Endodermal cell (in vitro differentiated cells): ENCODE data around the gene NKAIN4. TPM values are rescaled to one million over a fixed set of nuclear protein-coding genes. Genes with fewer than 3 reads are reported as not detected.
A peak's percentile ranks its signal among the peaks of the same experiment; 100 is the strongest.

ENCODE experiments used
- DNase-seq: peaks from one replicate; pipeline ENCODE4 v3.0.0-alpha.2; 2017
- H3K27ac ChIP-seq: 2 replicates; pipeline ENCODE4 v1.5.1; 2013; ENCODE audit warnings: mild to moderate bottlenecking, low read depth, low read length, moderate library complexity
- H3K27me3 ChIP-seq: 2 replicates; pipeline ENCODE4 v1.6.1; 2013; ENCODE audit warnings: mild to moderate bottlenecking, low read length, moderate library complexity; ENCODE audit not compliant: insufficient read depth, control insufficient read depth, poor library complexity, severe bottlenecking
- H3K36me3 ChIP-seq: 2 replicates; pipeline ENCODE4 v1.7.0; 2013; ENCODE audit warnings: mild to moderate bottlenecking, low read length, moderate library complexity; ENCODE audit not compliant: control insufficient read depth, insufficient read depth
- H3K4me1 ChIP-seq: one replicate; pipeline ENCODE4 v1.7.0; 2013; ENCODE audit warnings: low read length; ENCODE audit not compliant: control insufficient read depth, insufficient read depth
- H3K4me3 ChIP-seq: 2 replicates; pipeline ENCODE4 v1.5.1; 2013; ENCODE audit warnings: mild to moderate bottlenecking, low read length, moderate library complexity
- H3K9ac ChIP-seq: 2 replicates; pipeline ENCODE4 v1.6.1; 2013; ENCODE audit warnings: mild to moderate bottlenecking, low read length, moderate library complexity; ENCODE audit not compliant: poor library complexity, severe bottlenecking; ENCODE audit errors: extremely low read depth
- H3K9me3 ChIP-seq: 2 replicates; pipeline ENCODE4 v1.6.1; 2013; ENCODE audit warnings: mild to moderate bottlenecking, low read length, moderate library complexity; ENCODE audit not compliant: control insufficient read depth
- H3K27ac Mint-ChIP-seq: 2 replicates; pipeline ENCODE4 v1.8.0; 2020; ENCODE audit warnings: mixed read lengths
- H3K27me3 Mint-ChIP-seq: 2 replicates; pipeline ENCODE4 v1.8.0; 2021; ENCODE audit warnings: mild to moderate bottlenecking, mixed read lengths; ENCODE audit not compliant: insufficient read depth
- H3K36me3 Mint-ChIP-seq: 2 replicates; pipeline ENCODE4 v1.8.0; 2020; ENCODE audit warnings: low read depth, mixed read lengths
- H3K4me1 Mint-ChIP-seq: 2 replicates; pipeline ENCODE4 v1.8.0; 2020; ENCODE audit warnings: mixed read lengths
- H3K4me3 Mint-ChIP-seq: 2 replicates; pipeline ENCODE4 v1.8.0; 2020; ENCODE audit warnings: mild to moderate bottlenecking, moderate library complexity, mixed read lengths
- H3K9me3 Mint-ChIP-seq: 2 replicates; pipeline ENCODE4 v1.8.0; 2020; ENCODE audit warnings: mild to moderate bottlenecking, mixed read lengths
- WGBS, 2 experiments: methylation state at CpG; one replicate each; pipeline versions ENCODE4 v1.1.5 to v1.1.7; 2013; ENCODE audit warnings: missing lambda C conversion rate in 2 of 2, mixed read lengths in 1 of 2; ENCODE audit not compliant: insufficient coverage in 1 of 2, insufficient read length in 1 of 2; 5-methylcytosine and 5-hydroxymethylcytosine counted together
- total RNA-seq, 2 donors: library from RNA; stranded (reverse); fragmentation: NEBNext Ultra II Directional in 1 of 2; extraction: Animal tissue kit (Norgen Biotek cat#: 25700) in 1 of 2; gene quantifications; 2 replicates in 1 of 2; 3 replicates in 1 of 2; pipeline ENCODE4 v1.2.1, GENCODE V29; 2021
- TF ChIP-seq, protein P1 (sequence below): fragments of 200-600 bp; sonication (generic); conservative IDR thresholded peaks from 2 replicates; pipeline ENCODE4 v1.5.0; 2021; ENCODE audit warnings: antibody characterized with exemption, mild to moderate bottlenecking

NKAIN4 gene
- total RNA-seq, 2 donors from 2014 or later, result 0.24 to 1.7 TPM

GRCh38 chr20:63291811-63292210, 37.5 kb upstream of the NKAIN4 start:
- Mint-ChIP-seq H3K27me3 (no peaks in the 10 kb centered on the region), H3K27ac (no peak overlapping the region), H3K4me3 (no peak overlapping the region), H3K36me3 (peaks cover 11% of the 10 kb centered on the region), H3K9me3 (no peaks in the 10 kb centered on the region), H3K4me1 (no peaks in the 10 kb centered on the region)
- Histone ChIP-seq H3K9ac (no peak overlapping the region), H3K9me3 (no peaks in the 10 kb centered on the region), H3K27ac (no peak overlapping the region), H3K4me3 (no peak overlapping the region), H3K27me3 (no peaks in the 10 kb centered on the region), H3K4me1 (no peaks in the 10 kb centered on the region), H3K36me3 (peaks cover 2% of the 10 kb centered on the region)
- no peak for DNase-seq
- 93 to 97% methylated on average over 5 to 10 of the region's 10 CpGs for WGBS, 2 experiments
- TF ChIP-seq, protein P1, sequence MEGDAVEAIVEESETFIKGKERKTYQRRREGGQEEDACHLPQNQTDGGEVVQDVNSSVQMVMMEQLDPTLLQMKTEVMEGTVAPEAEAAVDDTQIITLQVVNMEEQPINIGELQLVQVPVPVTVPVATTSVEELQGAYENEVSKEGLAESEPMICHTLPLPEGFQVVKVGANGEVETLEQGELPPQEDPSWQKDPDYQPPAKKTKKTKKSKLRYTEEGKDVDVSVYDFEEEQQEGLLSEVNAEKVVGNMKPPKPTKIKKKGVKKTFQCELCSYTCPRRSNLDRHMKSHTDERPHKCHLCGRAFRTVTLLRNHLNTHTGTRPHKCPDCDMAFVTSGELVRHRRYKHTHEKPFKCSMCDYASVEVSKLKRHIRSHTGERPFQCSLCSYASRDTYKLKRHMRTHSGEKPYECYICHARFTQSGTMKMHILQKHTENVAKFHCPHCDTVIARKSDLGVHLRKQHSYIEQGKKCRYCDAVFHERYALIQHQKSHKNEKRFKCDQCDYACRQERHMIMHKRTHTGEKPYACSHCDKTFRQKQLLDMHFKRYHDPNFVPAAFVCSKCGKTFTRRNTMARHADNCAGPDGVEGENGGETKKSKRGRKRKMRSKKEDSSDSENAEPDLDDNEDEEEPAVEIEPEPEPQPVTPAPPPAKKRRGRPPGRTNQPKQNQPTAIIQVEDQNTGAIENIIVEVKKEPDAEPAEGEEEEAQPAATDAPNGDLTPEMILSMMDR, result no peak

DNA sequence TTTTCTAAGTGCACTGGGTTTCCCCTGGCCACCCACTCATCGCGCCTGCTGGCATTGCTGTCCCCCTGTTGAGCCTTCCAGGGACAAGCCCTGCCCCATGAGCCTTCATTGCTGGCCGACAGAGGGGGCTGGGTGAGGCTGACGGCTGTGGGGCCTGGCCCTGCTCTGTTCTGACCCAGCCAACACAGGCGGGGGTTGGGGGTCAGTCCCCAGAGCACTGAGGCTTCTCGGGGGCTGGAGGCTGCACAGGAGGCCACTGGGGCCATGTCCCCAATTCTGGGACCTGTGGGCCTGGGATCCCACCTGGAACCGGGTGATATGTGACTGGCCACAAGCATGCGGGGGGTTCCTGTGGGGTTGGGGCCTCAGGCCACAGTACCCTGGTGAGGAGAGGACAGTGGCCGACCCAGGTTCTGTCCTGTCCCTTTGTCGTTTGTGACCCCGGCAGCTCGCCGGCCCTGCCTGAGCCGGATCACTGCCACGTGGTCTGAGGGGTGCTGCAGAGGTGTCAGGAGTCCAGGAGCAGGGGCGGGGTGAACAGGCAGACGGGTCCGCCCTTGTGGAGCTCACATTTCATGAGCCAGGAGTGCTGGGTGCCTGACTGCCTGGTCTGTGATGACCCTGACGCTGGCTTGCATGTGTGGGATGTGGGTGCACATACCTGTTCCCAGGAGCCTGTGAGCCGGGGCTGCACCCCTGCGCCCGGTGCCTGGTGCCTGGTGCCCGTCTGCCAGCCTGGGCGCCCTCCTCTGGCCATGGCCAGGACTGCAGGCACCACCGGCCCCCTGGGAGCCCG, 36.6 kb upstream of the NKAIN4 start:
- no peaks in the 10 kb centered on the region for H3K27me3 ChIP-seq
- WGBS, 2 experiments, result 57 to 62% methylated on average over 8 to 26 of the region's 26 CpGs
- Mint-ChIP-seq H3K27me3 (no peaks in the 10 kb centered on the region), H3K4me1 (no peaks in the 10 kb centered on the region), H3K36me3 (peaks cover 13% of the 10 kb centered on the region), H3K4me3 (no peak overlapping the region), H3K9me3 (no peaks in the 10 kb centered on the region), H3K27ac (no peak overlapping the region)
- peak overlapping the region; percentile 32 for H3K27ac ChIP-seq
- TF ChIP-seq, protein P1, result peak; percentile 83
- no peak overlapping the region for H3K9ac ChIP-seq
- H3K9me3 ChIP-seq, result no peaks in the 10 kb centered on the region
- no peak overlapping the region for H3K4me3 ChIP-seq
- H3K36me3 ChIP-seq, result peaks cover 3% of the 10 kb centered on the region
- no peaks in the 10 kb centered on the region for H3K4me1 ChIP-seq
- DNase-seq, result peak; percentile 94

GRCh38 chr20:63290136-63290676, 35.9 kb upstream of the NKAIN4 start:
- H3K4me3 Mint-ChIP-seq, result no peak overlapping the region
- no peak overlapping the region for H3K27ac Mint-ChIP-seq
- H3K27me3 ChIP-seq, result no peaks in the 10 kb centered on the region
- H3K9me3 ChIP-seq, result no peaks in the 10 kb centered on the region
- peak overlapping the region; percentile 32 for H3K27ac ChIP-seq
- peaks cover 18% of the 10 kb centered on the region for H3K36me3 Mint-ChIP-seq
- no peaks in the 10 kb centered on the region for H3K27me3 Mint-ChIP-seq
- DNase-seq, result no peak
- H3K9ac ChIP-seq, result no peak overlapping the region
- H3K4me1 Mint-ChIP-seq, result no peaks in the 10 kb centered on the region
- WGBS, 2 experiments, result 92% methylated on average over 16 to 17 of the region's 17 CpGs
- H3K4me1 ChIP-seq, result no peaks in the 10 kb centered on the region
- H3K36me3 ChIP-seq, result peaks cover 3% of the 10 kb centered on the region
- H3K4me3 ChIP-seq, result no peak overlapping the region
- H3K9me3 Mint-ChIP-seq, result no peaks in the 10 kb centered on the region
- TF ChIP-seq, protein P1, result no peak
